Glutamatergic neuron (in vitro differentiated cells): Measurements from ENCODE around the gene SH3PXD2A. TPM values are rescaled to one million over a fixed set of nuclear protein-coding genes. Genes with fewer than 3 reads are reported as not detected.

Experiments used
- DNase-seq: peaks from one replicate; pipeline ENCODE4 v3.0.0; 2022
- H3K27ac Mint-ChIP-seq: one replicate; pipeline ENCODE4 v1.8.0; 2020; ENCODE audit warnings: mild to moderate bottlenecking, mixed read lengths, inconsistent platforms; ENCODE audit not compliant: unreplicated experiment
- H3K27me3 Mint-ChIP-seq: one replicate; pipeline ENCODE4 v1.8.0; 2020; ENCODE audit warnings: mild to moderate bottlenecking, moderate library complexity, mixed read lengths, inconsistent platforms; ENCODE audit not compliant: unreplicated experiment
- H3K36me3 Mint-ChIP-seq: one replicate; pipeline ENCODE4 v1.8.0; 2020; ENCODE audit warnings: mild to moderate bottlenecking, mixed read lengths, inconsistent platforms; ENCODE audit not compliant: unreplicated experiment
- H3K4me1 Mint-ChIP-seq: one replicate; pipeline ENCODE4 v1.8.0; 2020; ENCODE audit warnings: mild to moderate bottlenecking, low read depth, mixed read lengths, inconsistent platforms; ENCODE audit not compliant: unreplicated experiment
- H3K4me3 Mint-ChIP-seq: one replicate; pipeline ENCODE4 v1.8.0; 2020; ENCODE audit warnings: mild to moderate bottlenecking, mixed read lengths, inconsistent platforms; ENCODE audit not compliant: unreplicated experiment
- H3K9me3 Mint-ChIP-seq: one replicate; pipeline ENCODE4 v1.8.0; 2020; ENCODE audit warnings: mild to moderate bottlenecking, moderate library complexity, mixed read lengths, inconsistent platforms; ENCODE audit not compliant: unreplicated experiment
- total RNA-seq: library from RNA; stranded (reverse); fragmentation: NEBNext Ultra II Directional; extraction: Animal tissue kit (Norgen Biotek cat#: 25700); gene quantifications from one replicate; pipeline ENCODE4 v1.2.1, GENCODE V29; 2021; ENCODE audit not compliant: unreplicated experiment
- TF ChIP-seq, protein P1 (sequence below): fragments of 200-600 bp; sonication (generic); IDR thresholded peaks from one replicate; pipeline ENCODE4 v1.5.0; 2021; ENCODE audit not compliant: partially characterized antibody, unreplicated experiment

Gene SH3PXD2A
- total RNA-seq, 1 donor from 2014 or later = 16.7 TPM

DNA sequence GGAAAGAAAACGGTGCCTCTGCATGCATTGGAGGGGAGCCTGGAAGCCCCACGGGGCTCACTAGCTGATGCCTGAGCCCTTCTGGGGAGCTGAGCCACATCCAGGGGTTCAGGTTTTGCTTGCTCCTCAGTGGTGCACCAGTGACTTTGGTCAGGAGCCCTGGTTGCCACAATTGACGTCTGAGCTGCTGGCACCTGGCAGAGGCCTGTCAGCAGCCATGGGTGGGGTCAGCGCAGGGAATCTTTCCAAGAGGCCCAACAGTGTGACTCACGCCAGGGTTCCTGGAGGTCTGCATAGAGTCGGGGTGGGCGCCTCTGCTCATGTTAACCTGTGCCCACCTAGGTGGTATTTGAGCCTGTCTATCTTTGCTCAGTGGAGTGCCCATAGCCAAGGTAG lies 223.1 kb downstream of the SH3PXD2A start:
- no peak for DNase-seq
- Mint-ChIP-seq H3K27me3 (peaks cover 3% of the 10 kb centered on the region), H3K36me3 (no peaks in the 10 kb centered on the region), H3K9me3 (peaks cover 3% of the 10 kb centered on the region), H3K4me1 (peaks cover 8% of the 10 kb centered on the region), H3K27ac (no peak overlapping the region), H3K4me3 (no peak overlapping the region)
- TF ChIP-seq, protein P1, sequence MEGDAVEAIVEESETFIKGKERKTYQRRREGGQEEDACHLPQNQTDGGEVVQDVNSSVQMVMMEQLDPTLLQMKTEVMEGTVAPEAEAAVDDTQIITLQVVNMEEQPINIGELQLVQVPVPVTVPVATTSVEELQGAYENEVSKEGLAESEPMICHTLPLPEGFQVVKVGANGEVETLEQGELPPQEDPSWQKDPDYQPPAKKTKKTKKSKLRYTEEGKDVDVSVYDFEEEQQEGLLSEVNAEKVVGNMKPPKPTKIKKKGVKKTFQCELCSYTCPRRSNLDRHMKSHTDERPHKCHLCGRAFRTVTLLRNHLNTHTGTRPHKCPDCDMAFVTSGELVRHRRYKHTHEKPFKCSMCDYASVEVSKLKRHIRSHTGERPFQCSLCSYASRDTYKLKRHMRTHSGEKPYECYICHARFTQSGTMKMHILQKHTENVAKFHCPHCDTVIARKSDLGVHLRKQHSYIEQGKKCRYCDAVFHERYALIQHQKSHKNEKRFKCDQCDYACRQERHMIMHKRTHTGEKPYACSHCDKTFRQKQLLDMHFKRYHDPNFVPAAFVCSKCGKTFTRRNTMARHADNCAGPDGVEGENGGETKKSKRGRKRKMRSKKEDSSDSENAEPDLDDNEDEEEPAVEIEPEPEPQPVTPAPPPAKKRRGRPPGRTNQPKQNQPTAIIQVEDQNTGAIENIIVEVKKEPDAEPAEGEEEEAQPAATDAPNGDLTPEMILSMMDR = no peak

DNA sequence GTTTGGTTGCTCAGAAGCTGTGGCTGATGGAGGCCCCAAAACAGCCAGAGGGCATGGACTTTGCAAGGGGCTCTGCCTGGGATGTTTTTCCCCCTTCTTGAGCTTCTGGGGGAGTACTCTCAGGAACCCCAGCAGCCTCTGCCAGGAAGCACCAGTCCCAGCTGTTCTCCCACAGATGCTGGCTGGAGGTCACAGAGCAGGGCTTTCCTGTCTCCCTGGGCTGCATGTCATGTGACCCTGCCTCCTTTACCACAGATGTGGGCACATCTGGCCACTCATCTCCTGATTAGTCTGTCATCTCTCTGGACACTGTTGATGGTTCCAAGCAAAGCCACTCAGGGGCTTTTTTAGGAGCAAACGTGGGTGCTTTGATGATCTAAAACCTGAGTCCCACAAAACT lies 225.2 kb downstream of the SH3PXD2A start:
- H3K36me3 Mint-ChIP-seq = no peaks in the 10 kb centered on the region
- H3K4me3 Mint-ChIP-seq = no peak overlapping the region
- H3K27ac Mint-ChIP-seq = no peak overlapping the region
- H3K9me3 Mint-ChIP-seq = peaks cover 1% of the 10 kb centered on the region
- H3K27me3 Mint-ChIP-seq = peaks cover 3% of the 10 kb centered on the region
- TF ChIP-seq, protein P1 = no peak
- H3K4me1 Mint-ChIP-seq = no peaks in the 10 kb centered on the region
- DNase-seq = no peak

DNA sequence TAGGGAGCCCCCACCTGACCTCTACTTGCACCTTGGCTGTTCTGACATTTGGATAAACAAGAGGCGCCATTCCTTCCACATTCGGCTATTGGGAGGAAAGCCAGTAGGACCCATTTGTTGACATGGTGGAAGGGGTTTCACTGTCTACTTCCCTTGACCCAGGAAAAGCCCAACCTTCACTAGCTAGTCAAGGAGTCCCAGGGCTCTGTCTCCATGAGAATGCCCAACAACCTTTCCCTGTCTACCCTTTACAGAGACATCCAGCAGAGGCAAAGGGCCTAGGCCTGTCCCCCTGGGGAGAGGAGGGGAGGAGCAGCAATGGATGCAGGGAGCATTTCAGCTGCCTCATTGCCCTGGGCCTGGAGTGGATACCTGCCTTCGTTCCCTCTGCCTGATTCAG lies 225.8 kb downstream of the SH3PXD2A start:
- Mint-ChIP-seq H3K27me3 (peaks cover 4% of the 10 kb centered on the region), H3K4me1 (no peaks in the 10 kb centered on the region), H3K9me3 (peaks cover 1% of the 10 kb centered on the region), H3K4me3 (no peak overlapping the region), H3K36me3 (no peaks in the 10 kb centered on the region), H3K27ac (no peak overlapping the region)
- TF ChIP-seq, protein P1 = no peak
- no peak for DNase-seq

DNA sequence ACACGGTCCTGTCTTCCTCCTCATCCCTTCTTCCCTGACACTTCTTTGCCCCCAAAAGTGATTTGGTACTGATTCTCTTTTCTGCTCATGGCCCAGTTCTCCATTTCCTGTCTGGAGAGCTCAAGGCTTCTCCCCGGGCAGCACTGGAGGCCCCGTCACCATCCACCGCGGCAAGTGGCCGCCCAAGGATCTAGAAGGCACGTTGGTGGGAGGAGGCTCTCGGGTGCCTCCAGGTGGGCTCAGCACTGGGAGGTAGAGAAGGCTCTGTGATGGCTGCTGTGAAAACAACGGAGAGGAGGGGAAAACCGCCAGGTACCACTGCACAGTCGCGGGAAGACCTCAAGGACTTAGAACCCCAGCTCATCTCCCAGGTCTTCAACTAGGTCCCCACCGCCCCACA lies 227.5 kb downstream of the SH3PXD2A start:
- H3K9me3 Mint-ChIP-seq = peaks cover 1% of the 10 kb centered on the region
- peaks cover 4% of the 10 kb centered on the region for H3K27me3 Mint-ChIP-seq
- DNase-seq = no peak
- no peaks in the 10 kb centered on the region for H3K4me1 Mint-ChIP-seq
- H3K4me3 Mint-ChIP-seq = no peak overlapping the region
- H3K27ac Mint-ChIP-seq = no peak overlapping the region
- TF ChIP-seq, protein P1 = no peak
- H3K36me3 Mint-ChIP-seq = no peaks in the 10 kb centered on the region

DNA sequence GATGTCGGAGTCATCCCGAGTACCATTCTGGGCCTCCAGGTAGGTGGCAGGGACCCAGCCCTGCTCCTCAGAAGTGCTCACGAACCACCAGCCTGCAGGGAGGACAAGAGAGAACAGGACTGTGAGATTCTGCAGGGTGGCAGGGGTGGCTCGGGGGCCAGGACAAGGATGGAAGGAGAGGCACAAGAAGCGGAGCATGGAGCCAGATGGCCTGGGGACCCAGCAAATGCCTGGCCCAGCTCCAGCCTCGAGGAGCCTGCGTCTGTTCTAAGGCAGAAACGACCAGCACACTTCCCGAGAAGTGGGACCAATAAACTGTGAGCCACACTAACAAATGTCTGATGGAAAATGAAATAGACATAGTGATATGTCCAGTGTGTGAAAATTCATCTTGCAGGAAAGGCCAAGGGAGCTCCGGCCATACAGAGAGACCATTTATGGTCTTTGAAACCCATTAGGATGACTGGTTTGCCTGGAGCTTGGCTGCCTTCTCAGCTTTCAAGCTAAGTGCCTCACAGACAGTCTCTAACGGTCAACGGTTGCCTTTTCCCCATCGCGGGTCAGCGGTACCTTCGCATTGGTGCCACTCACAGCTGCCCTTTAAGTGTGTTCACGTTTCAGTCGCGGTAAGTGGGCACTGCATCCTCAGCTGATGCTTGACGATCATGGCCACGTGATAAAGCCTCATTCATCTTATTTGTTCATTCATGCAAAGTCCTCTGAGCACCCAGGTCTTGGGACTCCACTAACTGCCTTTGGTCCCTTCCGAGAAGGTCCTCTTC lies 228.1 kb downstream of the SH3PXD2A start:
- DNase-seq = no peak
- H3K4me3 Mint-ChIP-seq = no peak overlapping the region
- TF ChIP-seq, protein P1 = no peak
- no peaks in the 10 kb centered on the region for H3K36me3 Mint-ChIP-seq
- peaks cover 4% of the 10 kb centered on the region for H3K27me3 Mint-ChIP-seq
- H3K27ac Mint-ChIP-seq = no peak overlapping the region
- peaks cover 1% of the 10 kb centered on the region for H3K9me3 Mint-ChIP-seq
- no peaks in the 10 kb centered on the region for H3K4me1 Mint-ChIP-seq
